ENCODE data around the gene ZNF630. TPM values are rescaled to one million over a fixed set of nuclear protein-coding genes. Genes with fewer than 3 reads are reported as not detected.
"Not testable (repeated sequence)": the region's sequence is repeated elsewhere in the genome, so short reads cannot be mapped to it uniquely, and the experiment has no call there.

The ZNF630 gene
- total RNA-seq, 1 donor from 2014 or later, result 0.29 TPM

- H3K27ac Mint-ChIP-seq, result no peak overlapping the region
- H3K27me3 Mint-ChIP-seq (ENCODE audit: insufficient read depth), result no peaks in the 10 kb centered on the region
- H3K9me3 Mint-ChIP-seq, result peaks cover 8% of the 10 kb centered on the region
- peaks cover 3% of the 10 kb centered on the region for H3K36me3 Mint-ChIP-seq (ENCODE audit: low read depth)
- DNase-seq (ENCODE audit: low spot score), result no peak
- intact Hi-C loops (cut with micrococcal nuclease), result no loop called here
- H3K4me3 Mint-ChIP-seq, result no peak overlapping the region
- no peaks in the 10 kb centered on the region for H3K4me1 Mint-ChIP-seq (ENCODE audit: low read depth)
Measured at GRCh38 chrX:48064261-48064660, 7.2 kb downstream of the ZNF630 start.

GRCh38 chrX:48059296-48059639 is 12.2 kb downstream of the ZNF630 start:
- peaks cover 2% of the 10 kb centered on the region for H3K36me3 Mint-ChIP-seq (ENCODE audit: low read depth)
- no peaks in the 10 kb centered on the region for H3K4me1 Mint-ChIP-seq (ENCODE audit: low read depth)
- intact Hi-C loops (cut with micrococcal nuclease), result no loop called here

GRCh38 chrX:48058621-48059295 is 12.7 kb downstream of the ZNF630 start:
- peaks cover 2% of the 10 kb centered on the region for H3K36me3 Mint-ChIP-seq (ENCODE audit: low read depth)
- intact Hi-C loops (cut with micrococcal nuclease), result no loop called here
- no peak overlapping the region for H3K4me3 Mint-ChIP-seq
- H3K4me1 Mint-ChIP-seq (ENCODE audit: low read depth), result no peaks in the 10 kb centered on the region
- no peaks in the 10 kb centered on the region for H3K27me3 Mint-ChIP-seq (ENCODE audit: insufficient read depth)
- peaks cover 20% of the 10 kb centered on the region for H3K9me3 Mint-ChIP-seq
- H3K27ac Mint-ChIP-seq, result no peak overlapping the region
- no peak for DNase-seq (ENCODE audit: low spot score)

More at GRCh38 chrX:48059296-48059639, 12.2 kb downstream of the ZNF630 start:
- DNase-seq (ENCODE audit: low spot score), result no peak
- Mint-ChIP-seq H3K27ac (no peak overlapping the region), H3K4me3 (no peak overlapping the region), H3K9me3 (peaks cover 20% of the 10 kb centered on the region), H3K27me3 (ENCODE audit: insufficient read depth) (no peaks in the 10 kb centered on the region)

GRCh38 chrX:48046846-48047245 is 24.6 kb downstream of the ZNF630 start:
- Mint-ChIP-seq H3K27ac (no peak overlapping the region), H3K27me3 (ENCODE audit: insufficient read depth) (no peaks in the 10 kb centered on the region), H3K4me1 (ENCODE audit: low read depth) (no peaks in the 10 kb centered on the region), H3K36me3 (ENCODE audit: low read depth) (no peaks in the 10 kb centered on the region), H3K9me3 (no peaks in the 10 kb centered on the region), H3K4me3 (no peak overlapping the region)
- no peak for DNase-seq (ENCODE audit: low spot score)
- intact Hi-C loops (cut with micrococcal nuclease), result no loop called here

- no peaks in the 10 kb centered on the region for H3K4me1 Mint-ChIP-seq (ENCODE audit: low read depth)
Measured at GRCh38 chrX:48045410-48046311, 25.8 kb downstream of the ZNF630 start.

GRCh38 chrX:48043056-48043455 is 28.4 kb downstream of the ZNF630 start:
- intact Hi-C loops (cut with micrococcal nuclease), result no loop called here
- no peak overlapping the region for H3K4me3 Mint-ChIP-seq
- no peak overlapping the region for H3K27ac Mint-ChIP-seq
- no peaks in the 10 kb centered on the region for H3K27me3 Mint-ChIP-seq (ENCODE audit: insufficient read depth)
- no peaks in the 10 kb centered on the region for H3K9me3 Mint-ChIP-seq
- H3K36me3 Mint-ChIP-seq (ENCODE audit: low read depth), result no peaks in the 10 kb centered on the region
- DNase-seq (ENCODE audit: low spot score), result no peak
- no peaks in the 10 kb centered on the region for H3K4me1 Mint-ChIP-seq (ENCODE audit: low read depth)

More at GRCh38 chrX:48045410-48046311, 25.8 kb downstream of the ZNF630 start:
- no peaks in the 10 kb centered on the region for H3K36me3 Mint-ChIP-seq (ENCODE audit: low read depth)
- intact Hi-C loops (cut with micrococcal nuclease), result no loop called here
- H3K4me3 Mint-ChIP-seq, result no peak overlapping the region
- no peaks in the 10 kb centered on the region for H3K27me3 Mint-ChIP-seq (ENCODE audit: insufficient read depth)
- DNase-seq (ENCODE audit: low spot score), result no peak
- no peak overlapping the region for H3K27ac Mint-ChIP-seq
- H3K9me3 Mint-ChIP-seq, result no peaks in the 10 kb centered on the region

GRCh38 chrX:48035891-48036290 is 35.5 kb downstream of the ZNF630 start:
- Mint-ChIP-seq H3K9me3 (no peaks in the 10 kb centered on the region), H3K4me1 (ENCODE audit: low read depth) (no peaks in the 10 kb centered on the region), H3K4me3 (no peak overlapping the region), H3K27ac (no peak overlapping the region), H3K36me3 (ENCODE audit: low read depth) (no peaks in the 10 kb centered on the region), H3K27me3 (ENCODE audit: insufficient read depth) (no peaks in the 10 kb centered on the region)
- DNase-seq (ENCODE audit: low spot score), result no peak
- intact Hi-C loops (cut with micrococcal nuclease), result no loop called here

GRCh38 chrX:48030641-48031173 is 40.7 kb downstream of the ZNF630 start:
- H3K36me3 Mint-ChIP-seq (ENCODE audit: low read depth); intact Hi-C loops (cut with micrococcal nuclease): not testable (repeated sequence)

GRCh38 chrX:48030237-48030636 is 41.2 kb downstream of the ZNF630 start:
- intact Hi-C loops (cut with micrococcal nuclease), result no loop called here
- DNase-seq (ENCODE audit: low spot score), result no peak
- Mint-ChIP-seq H3K4me3 (no peak overlapping the region), H3K9me3 (no peaks in the 10 kb centered on the region), H3K27me3 (ENCODE audit: insufficient read depth) (no peaks in the 10 kb centered on the region), H3K4me1 (ENCODE audit: low read depth) (no peaks in the 10 kb centered on the region), H3K36me3 (ENCODE audit: low read depth) (no peaks in the 10 kb centered on the region), H3K27ac (no peak overlapping the region)

More at GRCh38 chrX:48030641-48031173, 40.7 kb downstream of the ZNF630 start:
- DNase-seq (ENCODE audit: low spot score); H3K9me3 Mint-ChIP-seq; H3K27me3 Mint-ChIP-seq (ENCODE audit: insufficient read depth); H3K4me3 Mint-ChIP-seq; H3K4me1 Mint-ChIP-seq (ENCODE audit: low read depth); H3K27ac Mint-ChIP-seq: not testable (repeated sequence)

- intact Hi-C loops (cut with micrococcal nuclease), result loop anchor here (5.0 to 10.0 kb wide), 4 partner anchors 466 to 833 kb away; partner anchors contain the start of genes ARAF, UBA1 and ZNF41
- DNase-seq (ENCODE audit: low spot score), result no peak
- Mint-ChIP-seq H3K4me3 (no peak overlapping the region), H3K27me3 (ENCODE audit: insufficient read depth) (no peaks in the 10 kb centered on the region), H3K27ac (no peak overlapping the region), H3K4me1 (ENCODE audit: low read depth) (no peaks in the 10 kb centered on the region), H3K9me3 (no peaks in the 10 kb centered on the region), H3K36me3 (ENCODE audit: low read depth) (no peaks in the 10 kb centered on the region)
Measured at GRCh38 chrX:48028091-48028490, 43.3 kb downstream of the ZNF630 start.

- not testable (repeated sequence) for H3K27me3 Mint-ChIP-seq (ENCODE audit: insufficient read depth); H3K9me3 Mint-ChIP-seq; H3K4me1 Mint-ChIP-seq (ENCODE audit: low read depth); DNase-seq (ENCODE audit: low spot score); H3K27ac Mint-ChIP-seq; H3K36me3 Mint-ChIP-seq (ENCODE audit: low read depth); H3K4me3 Mint-ChIP-seq
- intact Hi-C loops (cut with micrococcal nuclease), result loop anchor here (2.0 to 10.0 kb wide), 5 partner anchors 365 to 833 kb away; partner anchors contain the start of genes ARAF, UBA1 and ZNF41
Measured at GRCh38 chrX:48027545-48027944, 43.9 kb downstream of the ZNF630 start.

- Mint-ChIP-seq H3K27me3 (ENCODE audit: insufficient read depth) (peaks cover 7% of the 10 kb centered on the region), H3K27ac (no peak overlapping the region), H3K4me1 (ENCODE audit: low read depth) (peaks cover 6% of the 10 kb centered on the region), H3K4me3 (no peak overlapping the region), H3K9me3 (peaks cover 9% of the 10 kb centered on the region), H3K36me3 (ENCODE audit: low read depth) (no peaks in the 10 kb centered on the region)
- intact Hi-C loops (cut with micrococcal nuclease), result loop anchor here (5.0 to 10.0 kb wide), 4 partner anchors 463 to 831 kb away; partner anchors contain the start of genes ARAF, UBA1 and ZNF41
- DNase-seq (ENCODE audit: low spot score), result no peak
Measured at GRCh38 chrX:48025561-48025960, 45.9 kb downstream of the ZNF630 start.

- H3K4me1 Mint-ChIP-seq (ENCODE audit: low read depth), result peaks cover 6% of the 10 kb centered on the region
- H3K36me3 Mint-ChIP-seq (ENCODE audit: low read depth), result no peaks in the 10 kb centered on the region
- DNase-seq (ENCODE audit: low spot score), result no peak
- intact Hi-C loops (cut with micrococcal nuclease), result loop anchor here (10.0 kb wide), 2 partner anchors 638 to 828 kb away; partner anchors contain the start of gene UBA1
- peaks cover 9% of the 10 kb centered on the region for H3K9me3 Mint-ChIP-seq
- H3K27ac Mint-ChIP-seq, result no peak overlapping the region
- peaks cover 7% of the 10 kb centered on the region for H3K27me3 Mint-ChIP-seq (ENCODE audit: insufficient read depth)
- peak overlapping the region; percentile 57 for H3K4me3 Mint-ChIP-seq
Measured at GRCh38 chrX:48022738-48023137, 48.7 kb downstream of the ZNF630 start.

Data from activated T-helper 1 cell treated with anti-CD3 and anti-CD28 coated beads, Interleukin-12 subunit alpha, Interleukin-12 subunit beta, Interleukin-2, Interleukin-4 antibody, amounts not matched to agents 30 ng/mL and 10 ng/mL and 1 ng/mL, durations not matched to agents 14 hours and 24 hours and 36 hours (primary cell).